GM21619 (cell line): ENCODE results near the gene TSACC.
"Not testable (repeated sequence)": the region's sequence is repeated elsewhere in the genome, so short reads cannot be mapped to it uniquely, and the experiment has no call there.

Experiments used
- ATAC-seq: cut with Tn5 transposase; IDR thresholded peaks from one replicate; pipeline ENCODE4 v1.9.1; 2021; ENCODE audit not compliant: unreplicated experiment

Gene TSACC

GRCh38 chr1:156338180-156338976, at the start of gene TSACC, which contains the start of gene CCT3:
Gene TSACC (plus strand): TSS chr1:156338526. CDS start chr1:156339758, 1,232 bp downstream.
Gene CCT3 (minus strand): TSS chr1:156338292. CDS start chr1:156338184, 108 bp downstream.
- peak; percentile 89 for ATAC-seq

- no peak for ATAC-seq
Observed at GRCh38 chr1:156289857-156290256, 48.5 kb upstream of the TSACC start.

- peak; percentile 53 for ATAC-seq
Observed at GRCh38 chr1:156291226-156292061, 46.9 kb upstream of the TSACC start.

- ATAC-seq: no peak
Observed at GRCh38 chr1:156293098-156293434, 45.3 kb upstream of the TSACC start.

- ATAC-seq: no peak
Observed at GRCh38 chr1:156293895-156294294, 44.4 kb upstream of the TSACC start.

- peak; percentile 47 for ATAC-seq
Observed at GRCh38 chr1:156295391-156295947, 42.9 kb upstream of the TSACC start, which contains the start of gene GLMP. Gene GLMP (minus strand): TSS chr1:156295679. CDS start chr1:156295645, 34 bp downstream.

GRCh38 chr1:156298852-156299357, 39.4 kb upstream of the TSACC start, which contains the start of gene VHLL:
Gene VHLL (minus strand): TSS chr1:156299307. CDS start chr1:156299189, 118 bp downstream.
- ATAC-seq: no peak

- no peak for ATAC-seq
Observed at GRCh38 chr1:156303241-156303640, 35.1 kb upstream of the TSACC start.

GRCh38 chr1:156305215-156305614, 33.1 kb upstream of the TSACC start:
- ATAC-seq: no peak

GRCh38 chr1:156308078-156308477, 30.2 kb upstream of the TSACC start:
- ATAC-seq: no peak

- no peak for ATAC-seq
Observed at GRCh38 chr1:156310962-156311361, 27.4 kb upstream of the TSACC start.

- no peak for ATAC-seq
Observed at GRCh38 chr1:156316909-156317308, 21.4 kb upstream of the TSACC start.

GRCh38 chr1:156319664-156320063, 18.7 kb upstream of the TSACC start:
- ATAC-seq: no peak

GRCh38 chr1:156320560-156320959, 17.8 kb upstream of the TSACC start:
- no peak for ATAC-seq

- ATAC-seq: not testable (repeated sequence)
Observed at GRCh38 chr1:156323179-156323578, 15.1 kb upstream of the TSACC start.

- no peak for ATAC-seq
Observed at GRCh38 chr1:156336242-156336641, 2.1 kb upstream of the TSACC start.

GRCh38 chr1:156337052-156337887, 1.1 kb upstream of the TSACC start:
- no peak for ATAC-seq

GRCh38 chr1:156337888-156338179, 492 bp upstream of the TSACC start:
- no peak for ATAC-seq

GRCh38 chr1:156342166-156342955, 4.0 kb downstream of the TSACC start:
- no peak for ATAC-seq

GRCh38 chr1:156344409-156344808, 6.1 kb downstream of the TSACC start:
- ATAC-seq: no peak
